Neural progenitor cell (in vitro differentiated cells): Measurements from ENCODE around the gene CYTH1. TPM values are rescaled to one million over a fixed set of nuclear protein-coding genes. Genes with fewer than 3 reads are reported as not detected.

Experiments
- DNase-seq: peaks from one replicate; pipeline ENCODE4 v3.0.0-alpha.2; 2016; ENCODE audit warnings: low spot score
- H2AFZ ChIP-seq: fragments of 200-600 bp; sonication (generic); replicated peaks from 2 replicates; pipeline ENCODE4 v1.6.1; 2016; ENCODE audit warnings: antibody characterized with exemption
- H3F3A ChIP-seq: fragments of 200-600 bp; sonication (generic); 2 replicates; pipeline ENCODE4 v1.6.1; 2016; ENCODE audit warnings: antibody characterized with exemption, low read depth
- H3K27ac ChIP-seq: fragments of 200-600 bp; sonication (generic); 2 replicates; pipeline ENCODE4 v1.5.1; 2016; ENCODE audit warnings: mild to moderate bottlenecking
- H3K27me3 ChIP-seq: fragments of 200-600 bp; sonication (generic); 2 replicates; pipeline ENCODE4 v1.6.1; 2016; ENCODE audit warnings: mild to moderate bottlenecking, moderate library complexity
- H3K36me3 ChIP-seq: fragments of 200-600 bp; sonication (generic); 2 replicates; pipeline ENCODE4 v1.5.1; 2016
- H3K4me1 ChIP-seq: fragments of 200-600 bp; sonication (generic); 2 replicates; pipeline ENCODE4 v1.6.1; 2016; ENCODE audit warnings: mixed run types
- H3K4me2 ChIP-seq: fragments of 200-600 bp; sonication (generic); 2 replicates; pipeline ENCODE4 v1.6.1; 2016
- H3K4me3 ChIP-seq: fragments of 200-600 bp; sonication (generic); 2 replicates; pipeline ENCODE4 v1.5.1; 2016
- H3K79me2 ChIP-seq: fragments of 200-600 bp; sonication (generic); 2 replicates; pipeline ENCODE4 v1.6.1; 2016; ENCODE audit warnings: low read depth
- H3K9ac ChIP-seq: fragments of 200-600 bp; sonication (generic); 2 replicates; pipeline ENCODE4 v1.6.1; 2016
- H3K9me3 ChIP-seq: fragments of 200-600 bp; sonication (generic); 2 replicates; pipeline ENCODE4 v1.5.1; 2016; ENCODE audit warnings: low read depth
- H4K20me1 ChIP-seq: fragments of 200-600 bp; sonication (generic); 2 replicates; pipeline ENCODE4 v1.6.1; 2016; ENCODE audit warnings: low read depth
- H3K27ac Mint-ChIP-seq: 3 replicates; pipeline ENCODE4 v1.8.0; 2021; ENCODE audit warnings: mixed read lengths
- H3K27me3 Mint-ChIP-seq: 2 replicates; pipeline ENCODE4 v1.8.0; 2022; ENCODE audit warnings: low read depth, mild to moderate bottlenecking, inconsistent platforms, moderate library complexity, mixed read lengths; ENCODE audit not compliant: insufficient read depth
- H3K36me3 Mint-ChIP-seq: 3 replicates; pipeline ENCODE4 v1.8.0; 2021; ENCODE audit warnings: mixed read lengths
- H3K4me1 Mint-ChIP-seq: 3 replicates; pipeline ENCODE4 v1.8.0; 2021; ENCODE audit warnings: mixed read lengths
- H3K4me3 Mint-ChIP-seq: 3 replicates; pipeline ENCODE4 v1.8.0; 2021; ENCODE audit warnings: mild to moderate bottlenecking, moderate library complexity, mixed read lengths
- H3K9me3 Mint-ChIP-seq: 3 replicates; pipeline ENCODE4 v1.8.0; 2020; ENCODE audit warnings: mixed read lengths
- CTCF ChIP-seq: fragments of 200-600 bp; sonication (generic); IDR thresholded peaks from 2 replicates; pipeline ENCODE4 v1.5.1; 2017; ENCODE audit warnings: antibody characterized with exemption, mild to moderate bottlenecking
- EZH2 ChIP-seq: fragments of 200-600 bp; sonication (generic); IDR thresholded peaks from 2 replicates; pipeline ENCODE4 v1.6.1; 2017; ENCODE audit warnings: antibody characterized with exemption, mild to moderate bottlenecking, moderate library complexity
- EZH2phosphoT487 ChIP-seq: fragments of 200-600 bp; sonication (generic); IDR thresholded peaks from 2 replicates; pipeline ENCODE4 v1.6.1; 2017; ENCODE audit warnings: antibody characterized with exemption
- total RNA-seq: library from RNA; depleted of rRNA; stranded (reverse); fragments of >200 nt; gene quantifications from 2 replicates; pipeline ENCODE4 v1.2.3, GENCODE V29; 2015; ENCODE audit warnings: low replicate concordance

Gene CYTH1
- total RNA-seq, 1 donor from 2014 or later: 14.8 TPM

GRCh38 chr17:78726513-78726912 is 55.6 kb downstream of the CYTH1 start:
- H3K4me3 ChIP-seq: no peak overlapping the region
- H3K79me2 ChIP-seq: no peaks in the 10 kb centered on the region
- H3K4me2 ChIP-seq: no peak overlapping the region
- Mint-ChIP-seq H3K36me3 (no peaks in the 10 kb centered on the region), H3K4me3 (no peak overlapping the region), H3K4me1 (peaks cover 58% of the 10 kb centered on the region), H3K9me3 (no peaks in the 10 kb centered on the region), H3K27ac (no peak overlapping the region), H3K27me3 (no peaks in the 10 kb centered on the region)
- H2AFZ ChIP-seq: no peak overlapping the region
- H3F3A ChIP-seq: peaks cover 22% of the 10 kb centered on the region
- H3K4me1 ChIP-seq: peaks cover 38% of the 10 kb centered on the region
- no peaks in the 10 kb centered on the region for H3K36me3 ChIP-seq
- DNase-seq: no peak
- H3K9me3 ChIP-seq: no peaks in the 10 kb centered on the region
- no peak for TF ChIP-seq CTCF
- TF ChIP-seq EZH2phosphoT487: no peak
- no peak for TF ChIP-seq EZH2
- H3K27ac ChIP-seq: no peak overlapping the region
- H3K27me3 ChIP-seq: no peaks in the 10 kb centered on the region
- no peak overlapping the region for H3K9ac ChIP-seq
- H4K20me1 ChIP-seq: peaks cover 37% of the 10 kb centered on the region

GRCh38 chr17:78725448-78726021 is 56.5 kb downstream of the CYTH1 start:
- DNase-seq: no peak
- peaks cover 59% of the 10 kb centered on the region for H3K4me1 Mint-ChIP-seq
- H3K9me3 Mint-ChIP-seq: no peaks in the 10 kb centered on the region
- peaks cover 38% of the 10 kb centered on the region for H3K4me1 ChIP-seq
- H3K27me3 ChIP-seq: no peaks in the 10 kb centered on the region
- H3K27ac Mint-ChIP-seq: no peak overlapping the region
- H3K79me2 ChIP-seq: no peaks in the 10 kb centered on the region
- H3F3A ChIP-seq: peaks cover 22% of the 10 kb centered on the region
- no peak overlapping the region for H3K9ac ChIP-seq
- no peak overlapping the region for H3K4me3 Mint-ChIP-seq
- no peak overlapping the region for H3K4me3 ChIP-seq
- H3K27ac ChIP-seq: no peak overlapping the region
- H3K27me3 Mint-ChIP-seq: no peaks in the 10 kb centered on the region
- TF ChIP-seq EZH2 (no peak), CTCF (no peak), EZH2phosphoT487 (no peak)
- H3K9me3 ChIP-seq: no peaks in the 10 kb centered on the region
- H4K20me1 ChIP-seq: peaks cover 40% of the 10 kb centered on the region
- H3K36me3 ChIP-seq: no peaks in the 10 kb centered on the region
- no peak overlapping the region for H2AFZ ChIP-seq
- H3K4me2 ChIP-seq: no peak overlapping the region
- H3K36me3 Mint-ChIP-seq: no peaks in the 10 kb centered on the region

GRCh38 chr17:78724999-78725398 is 57.1 kb downstream of the CYTH1 start:
- Histone ChIP-seq H3K9me3 (no peaks in the 10 kb centered on the region), H3K4me3 (no peak overlapping the region), H3K4me2 (peak overlapping the region; percentile 97), H3K36me3 (no peaks in the 10 kb centered on the region), H3F3A (peaks cover 22% of the 10 kb centered on the region), H3K27ac (no peak overlapping the region), H3K4me1 (peaks cover 38% of the 10 kb centered on the region), H3K9ac (no peak overlapping the region), H3K79me2 (no peaks in the 10 kb centered on the region), H4K20me1 (peaks cover 40% of the 10 kb centered on the region), H2AFZ (no peak overlapping the region), H3K27me3 (no peaks in the 10 kb centered on the region)
- no peak for TF ChIP-seq CTCF
- TF ChIP-seq EZH2: no peak
- no peak for TF ChIP-seq EZH2phosphoT487
- no peak overlapping the region for H3K4me3 Mint-ChIP-seq
- H3K9me3 Mint-ChIP-seq: no peaks in the 10 kb centered on the region
- no peak overlapping the region for H3K27ac Mint-ChIP-seq
- H3K27me3 Mint-ChIP-seq: no peaks in the 10 kb centered on the region
- peaks cover 59% of the 10 kb centered on the region for H3K4me1 Mint-ChIP-seq
- H3K36me3 Mint-ChIP-seq: no peaks in the 10 kb centered on the region
- DNase-seq: no peak
